GM12873 (cell line): ENCODE results near the gene KCTD16.
A peak's percentile ranks its signal among the peaks of the same experiment; 100 is the strongest.

Source experiments
- TF ChIP-seq, protein P1 (sequence below): IDR thresholded peaks from 2 replicates; pipeline ENCODE4 v1.5.1; 2012; ENCODE audit warnings: low read depth, mild to moderate bottlenecking, moderate library complexity, low read length, control low read depth; ENCODE audit not compliant: insufficient read depth; ENCODE audit errors: missing control alignments

The KCTD16 gene

GRCh38 chr5:144485540-144485939 is 314.9 kb downstream of the KCTD16 start:
- TF ChIP-seq, protein P1, sequence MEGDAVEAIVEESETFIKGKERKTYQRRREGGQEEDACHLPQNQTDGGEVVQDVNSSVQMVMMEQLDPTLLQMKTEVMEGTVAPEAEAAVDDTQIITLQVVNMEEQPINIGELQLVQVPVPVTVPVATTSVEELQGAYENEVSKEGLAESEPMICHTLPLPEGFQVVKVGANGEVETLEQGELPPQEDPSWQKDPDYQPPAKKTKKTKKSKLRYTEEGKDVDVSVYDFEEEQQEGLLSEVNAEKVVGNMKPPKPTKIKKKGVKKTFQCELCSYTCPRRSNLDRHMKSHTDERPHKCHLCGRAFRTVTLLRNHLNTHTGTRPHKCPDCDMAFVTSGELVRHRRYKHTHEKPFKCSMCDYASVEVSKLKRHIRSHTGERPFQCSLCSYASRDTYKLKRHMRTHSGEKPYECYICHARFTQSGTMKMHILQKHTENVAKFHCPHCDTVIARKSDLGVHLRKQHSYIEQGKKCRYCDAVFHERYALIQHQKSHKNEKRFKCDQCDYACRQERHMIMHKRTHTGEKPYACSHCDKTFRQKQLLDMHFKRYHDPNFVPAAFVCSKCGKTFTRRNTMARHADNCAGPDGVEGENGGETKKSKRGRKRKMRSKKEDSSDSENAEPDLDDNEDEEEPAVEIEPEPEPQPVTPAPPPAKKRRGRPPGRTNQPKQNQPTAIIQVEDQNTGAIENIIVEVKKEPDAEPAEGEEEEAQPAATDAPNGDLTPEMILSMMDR, result no peak

GRCh38 chr5:144487207-144487606 is 316.5 kb downstream of the KCTD16 start:
- TF ChIP-seq, protein P1, result peak; percentile 21

DNA sequence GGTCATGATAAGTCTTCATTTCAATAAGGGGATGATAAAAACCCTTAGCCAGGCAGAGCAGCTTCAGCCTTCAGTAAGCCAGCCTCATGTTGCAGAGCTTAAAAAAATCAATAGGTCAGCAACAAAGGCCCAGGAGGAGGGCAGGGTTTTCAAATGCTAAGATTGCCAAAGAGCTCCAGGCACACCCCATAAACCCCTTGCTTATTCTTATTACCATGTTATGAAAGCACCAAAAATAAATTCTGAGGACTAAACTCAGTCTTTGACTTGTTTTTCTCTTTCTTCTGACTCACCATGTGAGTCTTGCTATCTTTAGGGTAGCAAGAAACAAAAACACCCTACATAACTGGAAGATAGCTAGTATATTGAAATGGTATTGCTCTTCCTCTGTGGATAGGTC is 317.1 kb downstream of the KCTD16 start:
- TF ChIP-seq, protein P1, result no peak

- TF ChIP-seq, protein P1, result no peak
These were observed 332.4 kb downstream of the KCTD16 start for GRCh38 chr5:144503123-144503522.

DNA sequence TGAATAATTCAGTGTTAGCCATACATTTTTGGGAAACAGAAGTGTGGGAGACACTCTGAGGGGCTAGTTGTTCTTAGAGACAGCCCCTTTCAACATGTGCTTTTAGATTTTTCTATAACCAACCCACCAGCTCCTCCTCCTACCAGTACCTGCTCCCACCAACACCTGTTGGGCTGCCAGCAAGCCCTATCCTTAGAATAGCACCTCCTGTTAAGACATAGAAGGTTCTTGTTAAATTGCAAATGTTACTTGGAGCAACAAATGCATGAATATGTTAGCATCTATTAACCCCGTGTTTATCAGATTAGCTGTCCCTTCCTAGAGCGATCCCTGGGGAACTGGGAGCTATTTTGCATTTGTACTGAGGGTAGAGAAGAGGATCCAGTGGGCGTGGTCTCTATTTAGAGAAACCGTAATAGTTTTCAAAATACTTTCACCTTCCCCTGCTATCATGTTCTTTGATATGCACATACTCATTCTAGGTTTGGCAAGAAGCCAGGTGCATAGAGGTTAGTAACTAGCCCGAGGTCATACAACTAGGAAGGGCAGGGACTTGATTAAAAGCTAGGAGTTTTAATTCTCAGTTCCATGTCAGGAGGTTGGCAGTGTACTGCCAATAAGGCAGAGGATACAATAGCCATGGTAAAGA is 334.4 kb downstream of the KCTD16 start:
- TF ChIP-seq, protein P1, result no peak

DNA sequence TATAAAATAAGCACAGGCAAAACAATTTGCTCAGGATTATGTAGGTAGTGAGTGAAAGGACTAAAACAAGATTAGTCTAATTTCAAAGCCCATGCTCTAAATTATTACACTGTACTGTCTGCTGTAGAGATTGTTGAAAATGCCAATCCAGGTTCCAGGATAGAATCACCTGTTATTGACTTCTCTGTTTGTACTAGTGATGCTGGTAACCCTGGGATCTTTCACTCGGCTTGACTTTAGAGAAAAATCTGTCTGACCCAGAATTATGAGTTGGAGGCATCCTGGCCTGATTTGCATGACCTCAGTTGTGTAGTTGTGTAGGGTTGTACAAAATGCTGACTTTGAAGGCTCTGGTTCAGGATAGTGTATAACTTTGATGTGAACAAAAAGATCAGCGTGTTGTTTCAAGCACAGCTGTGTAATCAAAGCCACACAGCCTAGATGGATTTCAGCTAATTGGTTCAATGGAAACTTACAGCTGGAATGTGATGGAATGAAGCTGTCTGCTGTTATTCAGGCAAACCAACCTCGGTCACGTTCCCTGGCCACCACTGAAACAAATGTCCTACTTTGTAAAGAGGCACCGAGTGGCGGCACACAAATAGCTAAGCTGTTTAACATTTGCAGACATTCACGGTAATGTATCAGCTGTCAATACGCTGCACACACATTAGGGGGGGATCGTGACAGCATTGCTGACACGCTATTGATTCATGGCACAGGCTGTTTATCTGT is 340.3 kb downstream of the KCTD16 start:
- TF ChIP-seq, protein P1, result no peak

DNA sequence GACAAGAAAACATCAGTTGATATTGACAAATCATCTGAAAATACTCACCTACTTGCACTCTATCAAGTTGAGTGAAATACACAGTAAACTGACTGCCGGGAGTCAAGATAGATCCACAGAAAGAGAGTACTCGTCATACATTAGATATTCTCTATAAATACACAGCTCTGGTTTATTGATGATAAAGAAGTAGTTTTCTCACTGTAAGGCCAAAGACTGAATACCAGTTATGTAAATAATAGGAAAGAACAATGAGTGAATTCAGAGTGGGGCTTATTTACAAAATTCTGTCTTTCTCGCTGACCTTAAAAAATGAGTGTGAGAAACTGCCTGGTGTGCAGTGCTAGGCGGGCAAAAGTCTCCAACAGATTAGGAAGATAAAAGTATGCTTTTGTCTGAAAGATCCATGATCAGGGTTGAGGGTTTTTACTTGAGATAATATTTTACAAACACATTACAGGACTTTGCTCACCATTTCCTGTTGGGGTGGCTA is 341.0 kb downstream of the KCTD16 start:
- TF ChIP-seq, protein P1, result no peak
